GM12892 (cell line): Measurements from ENCODE around the gene NTN1.

Experiments used
- POLR2A ChIP-seq: IDR thresholded peaks from 2 replicates; pipeline ENCODE4 v1.6.1; 2011; ENCODE audit warnings: low read depth, low read length, control low read depth
- POLR2AphosphoS5 ChIP-seq: IDR thresholded peaks from 2 replicates; pipeline ENCODE4 v1.6.1; 2011; ENCODE audit warnings: low read depth, low read length, control low read depth
- TAF1 ChIP-seq: IDR thresholded peaks from 2 replicates; pipeline ENCODE4 v1.6.1; 2011; ENCODE audit warnings: low read depth, mild to moderate bottlenecking, control low read depth, low read length, borderline replicate concordance

DNA sequence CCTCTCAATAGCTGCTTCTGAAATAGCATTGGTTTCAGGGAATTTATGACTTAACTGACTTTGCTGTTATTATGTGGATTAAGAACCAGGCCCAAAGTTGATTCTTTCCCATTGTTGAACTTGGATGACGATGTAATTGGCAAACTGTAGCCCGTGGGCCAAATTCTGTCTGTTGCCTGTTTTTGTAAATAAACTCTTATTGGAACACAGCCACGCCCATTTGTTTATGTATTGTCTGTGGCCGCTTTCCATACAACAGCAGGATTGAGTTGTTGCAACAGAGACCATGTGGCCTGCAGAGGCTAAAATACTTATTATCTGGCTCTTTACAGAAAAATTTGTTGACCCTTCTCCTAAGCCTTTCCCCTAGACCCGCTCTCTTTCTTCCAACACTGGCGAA is 31.6 kb downstream of the NTN1 start:
- TF ChIP-seq POLR2A (no peak), POLR2AphosphoS5 (no peak), TAF1 (no peak)
